GM23338 (cell line): ENCODE data around the gene BRDT. TPM values are rescaled to one million over a fixed set of nuclear protein-coding genes. Genes with fewer than 3 reads are reported as not detected.

Experiments
- ATAC-seq: fragments of 200-7000 bp; cut with Tn5 transposase; 3 replicates; pipeline ENCODE4 v1.9.1; 2020
- DNase-seq: peaks from one replicate; pipeline ENCODE4 v3.0.0-alpha.2; 2015; ENCODE audit warnings: low spot score
- H2AFZ ChIP-seq: fragments of 200-600 bp; sonication (generic); 2 replicates; pipeline ENCODE4 v1.8.0; 2016; ENCODE audit warnings: antibody characterized with exemption, mild to moderate bottlenecking, moderate library complexity
- H3F3A ChIP-seq: fragments of 200-600 bp; sonication (generic); replicated peaks from 2 replicates; pipeline ENCODE4 v1.8.0; 2017; ENCODE audit warnings: antibody characterized with exemption, mixed run types, low read depth
- H3K27ac ChIP-seq: fragments of 200-600 bp; sonication (generic); 2 replicates; pipeline ENCODE4 v1.6.1; 2016; ENCODE audit warnings: low read depth
- H3K27me3 ChIP-seq: fragments of 200-600 bp; sonication (generic); 2 replicates; pipeline ENCODE4 v1.8.0; 2016; ENCODE audit warnings: mild to moderate bottlenecking, mixed run types, moderate library complexity; ENCODE audit not compliant: insufficient read depth
- H3K36me3 ChIP-seq: fragments of 200-600 bp; sonication (generic); 2 replicates; pipeline ENCODE4 v1.8.0; 2016; ENCODE audit warnings: mild to moderate bottlenecking; ENCODE audit not compliant: insufficient read depth
- H3K4me1 ChIP-seq: fragments of 200-600 bp; sonication (generic); 2 replicates; pipeline ENCODE4 v1.8.0; 2016; ENCODE audit warnings: mild to moderate bottlenecking, moderate library complexity; ENCODE audit not compliant: insufficient read depth
- H3K4me2 ChIP-seq: fragments of 200-600 bp; sonication (generic); 2 replicates; pipeline ENCODE4 v1.7.1; 2017; ENCODE audit warnings: mixed run types
- H3K4me3 ChIP-seq: fragments of 200-600 bp; sonication (generic); 2 replicates; pipeline ENCODE4 v1.6.1; 2016; ENCODE audit warnings: mixed run types
- H3K79me2 ChIP-seq: fragments of 200-600 bp; sonication (generic); replicated peaks from 2 replicates; pipeline ENCODE4 v1.8.0; 2017; ENCODE audit warnings: mild to moderate bottlenecking; ENCODE audit not compliant: insufficient read depth
- H3K9me2 ChIP-seq: fragments of 200-600 bp; sonication (generic); 2 replicates; pipeline ENCODE4 v1.8.0; 2017; ENCODE audit not compliant: insufficient read depth
- H4K20me1 ChIP-seq: fragments of 200-600 bp; sonication (generic); replicated peaks from 2 replicates; pipeline ENCODE4 v1.8.0; 2017; ENCODE audit warnings: mild to moderate bottlenecking; ENCODE audit not compliant: insufficient read depth
- H3K27ac Mint-ChIP-seq: 2 replicates; pipeline ENCODE4 v1.8.0; 2020; ENCODE audit warnings: inconsistent platforms, mild to moderate bottlenecking, moderate library complexity, mixed read lengths
- H3K27me3 Mint-ChIP-seq: 3 replicates; pipeline ENCODE4 v1.8.0; 2022; ENCODE audit warnings: low read depth, mild to moderate bottlenecking, moderate library complexity, mixed read lengths, inconsistent platforms; ENCODE audit not compliant: insufficient read depth, poor library complexity
- H3K36me3 Mint-ChIP-seq: 3 replicates; pipeline ENCODE4 v1.8.0; 2021; ENCODE audit warnings: low read depth, mild to moderate bottlenecking, inconsistent platforms, moderate library complexity, mixed read lengths
- H3K4me1 Mint-ChIP-seq: 3 replicates; pipeline ENCODE4 v1.8.0; 2020; ENCODE audit warnings: mild to moderate bottlenecking, inconsistent platforms, mixed read lengths
- H3K4me3 Mint-ChIP-seq: 3 replicates; pipeline ENCODE4 v1.8.0; 2021; ENCODE audit warnings: moderate library complexity, mild to moderate bottlenecking, inconsistent platforms, mixed read lengths
- H3K9me3 Mint-ChIP-seq: 3 replicates; pipeline ENCODE4 v1.8.0; 2020; ENCODE audit warnings: moderate library complexity, mild to moderate bottlenecking, inconsistent platforms, mixed read lengths
- EZH2 ChIP-seq: fragments of 200-600 bp; sonication (generic); IDR thresholded peaks from one replicate; pipeline ENCODE4 v1.8.0; 2017; ENCODE audit warnings: antibody characterized with exemption, mild to moderate bottlenecking, low read depth; ENCODE audit not compliant: unreplicated experiment
- EZH2phosphoT487 ChIP-seq: fragments of 200-600 bp; sonication (generic); IDR thresholded peaks from one replicate; pipeline ENCODE4 v1.8.1; 2018; ENCODE audit warnings: antibody characterized with exemption; ENCODE audit not compliant: unreplicated experiment
- JUNB ChIP-seq: IDR thresholded peaks from one replicate; pipeline ENCODE4 v1.6.1; 2016; ENCODE audit warnings: antibody characterized with exemption; ENCODE audit not compliant: unreplicated experiment
- NANOG ChIP-seq: IDR thresholded peaks from 2 replicates; pipeline ENCODE4 v1.6.1; 2016; ENCODE audit warnings: antibody characterized with exemption, borderline replicate concordance
- polyA plus RNA-seq: library from polyadenylated mRNA; unstranded; fragments of >200 nt; fragmentation: Nextera tagmentation; extraction: Ambion mirVana; gene quantifications from 2 replicates; pipeline ENCODE4 v1.2.1, GENCODE V29; 2016
- total RNA-seq: library from RNA; depleted of rRNA; stranded (reverse); fragments of >200 nt; shearing (Covaris generic); gene quantifications from 2 replicates; pipeline ENCODE4 v1.2.3, GENCODE V29; 2014
- TF ChIP-seq, protein P1 (sequence below): IDR thresholded peaks from 2 replicates; pipeline ENCODE4 v1.6.1; 2016; ENCODE audit warnings: antibody characterized with exemption
- TF ChIP-seq, protein P2 (sequence below): fragments of 250-450 bp; sonication (Bioruptor Pico); IDR thresholded peaks from 2 replicates; pipeline ENCODE4 v1.5.0; 2020; ENCODE audit warnings: mild to moderate bottlenecking, moderate library complexity

The BRDT gene
- total and polyA plus RNA-seq, 2 experiments from 2014 or later, result 0.58 to 0.80 TPM

DNA sequence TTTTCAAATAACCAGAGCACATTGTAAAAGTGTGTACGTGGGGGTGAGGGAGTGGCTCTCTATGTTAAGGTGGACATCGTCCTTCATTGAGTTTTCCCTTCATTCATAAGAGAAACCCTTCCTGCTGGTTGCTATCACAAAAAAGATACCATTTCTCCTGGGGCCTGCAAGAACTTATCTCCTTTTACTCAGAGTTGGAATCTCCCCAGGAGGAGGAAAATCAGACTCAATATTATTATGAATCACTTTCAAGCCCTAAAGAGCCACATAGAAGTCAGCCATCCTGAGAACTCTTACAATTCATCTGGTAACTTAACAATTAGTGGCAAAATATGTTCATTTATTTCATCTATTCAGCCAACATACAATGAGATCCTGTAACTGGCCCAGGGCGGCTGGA, 36.2 kb upstream of the BRDT start:
- H3K79me2 ChIP-seq, result no peaks in the 10 kb centered on the region
- peak overlapping the region; percentile 86; the same call in 1 of the 2 replicates for H2AFZ ChIP-seq
- DNase-seq (no peak), ATAC-seq (no peak)
- H3F3A ChIP-seq, result no peaks in the 10 kb centered on the region
- H3K4me2 ChIP-seq, result no peak overlapping the region
- Mint-ChIP-seq H3K4me1 (peaks cover 15% of the 10 kb centered on the region), H3K36me3 (no peaks in the 10 kb centered on the region), H3K4me3 (no peak overlapping the region), H3K27ac (no peak overlapping the region), H3K9me3 (0 out of 3 replicates have a peak, but pooled peaks cover 3% of the 10 kb centered on the region), H3K27me3 (peaks cover 2% of the 10 kb centered on the region)
- H3K4me1 ChIP-seq, result peaks cover 5% of the 10 kb centered on the region; the same call in 1 of the 2 replicates
- no peak overlapping the region for H3K27ac ChIP-seq
- H3K36me3 ChIP-seq, result no peaks in the 10 kb centered on the region
- H4K20me1 ChIP-seq, result no peaks in the 10 kb centered on the region
- H3K27me3 ChIP-seq, result no peaks in the 10 kb centered on the region
- H3K9me2 ChIP-seq, result no peaks in the 10 kb centered on the region
- H3K4me3 ChIP-seq, result no peak overlapping the region
- TF ChIP-seq, protein P1, sequence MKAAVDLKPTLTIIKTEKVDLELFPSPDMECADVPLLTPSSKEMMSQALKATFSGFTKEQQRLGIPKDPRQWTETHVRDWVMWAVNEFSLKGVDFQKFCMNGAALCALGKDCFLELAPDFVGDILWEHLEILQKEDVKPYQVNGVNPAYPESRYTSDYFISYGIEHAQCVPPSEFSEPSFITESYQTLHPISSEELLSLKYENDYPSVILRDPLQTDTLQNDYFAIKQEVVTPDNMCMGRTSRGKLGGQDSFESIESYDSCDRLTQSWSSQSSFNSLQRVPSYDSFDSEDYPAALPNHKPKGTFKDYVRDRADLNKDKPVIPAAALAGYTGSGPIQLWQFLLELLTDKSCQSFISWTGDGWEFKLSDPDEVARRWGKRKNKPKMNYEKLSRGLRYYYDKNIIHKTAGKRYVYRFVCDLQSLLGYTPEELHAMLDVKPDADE, result no peak
- no peak for TF ChIP-seq EZH2

DNA sequence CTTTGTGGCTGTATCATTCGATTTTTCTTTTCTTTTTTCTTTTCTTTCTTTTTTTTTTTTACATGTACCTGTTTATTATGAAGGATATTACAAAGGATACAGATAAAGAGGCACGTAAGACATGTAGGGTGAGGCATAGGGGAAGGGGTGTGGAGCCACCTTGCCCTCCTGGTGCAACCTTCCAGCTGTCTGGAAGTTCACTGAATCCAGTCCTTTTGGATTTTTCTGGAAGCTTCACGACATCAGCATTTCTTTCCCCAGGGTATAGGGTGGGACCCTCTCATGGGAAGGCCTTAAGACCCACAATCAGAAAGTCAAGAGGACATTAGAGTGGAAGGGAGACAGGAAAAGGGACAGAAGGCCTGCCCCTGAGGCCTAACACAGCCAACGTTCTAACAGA, 33.2 kb upstream of the BRDT start:
- Mint-ChIP-seq H3K27me3 (peaks cover 2% of the 10 kb centered on the region), H3K27ac (0 out of 2 replicates have a peak overlapping the region, but pooled peaks have one; percentile 31), H3K4me3 (no peak overlapping the region), H3K4me1 (peaks cover 15% of the 10 kb centered on the region), H3K36me3 (no peaks in the 10 kb centered on the region), H3K9me3 (0 out of 3 replicates have a peak, but pooled peaks cover 3% of the 10 kb centered on the region)
- no peaks in the 10 kb centered on the region for H3F3A ChIP-seq
- H3K9me2 ChIP-seq, result no peaks in the 10 kb centered on the region
- no peaks in the 10 kb centered on the region for H3K27me3 ChIP-seq
- H3K4me3 ChIP-seq, result no peak overlapping the region
- H3K36me3 ChIP-seq, result no peaks in the 10 kb centered on the region
- no peaks in the 10 kb centered on the region for H3K79me2 ChIP-seq
- H3K4me2 ChIP-seq, result no peak overlapping the region
- no peak for TF ChIP-seq JUNB
- no peak for TF ChIP-seq NANOG
- TF ChIP-seq EZH2phosphoT487, result no peak
- TF ChIP-seq, protein P2, sequence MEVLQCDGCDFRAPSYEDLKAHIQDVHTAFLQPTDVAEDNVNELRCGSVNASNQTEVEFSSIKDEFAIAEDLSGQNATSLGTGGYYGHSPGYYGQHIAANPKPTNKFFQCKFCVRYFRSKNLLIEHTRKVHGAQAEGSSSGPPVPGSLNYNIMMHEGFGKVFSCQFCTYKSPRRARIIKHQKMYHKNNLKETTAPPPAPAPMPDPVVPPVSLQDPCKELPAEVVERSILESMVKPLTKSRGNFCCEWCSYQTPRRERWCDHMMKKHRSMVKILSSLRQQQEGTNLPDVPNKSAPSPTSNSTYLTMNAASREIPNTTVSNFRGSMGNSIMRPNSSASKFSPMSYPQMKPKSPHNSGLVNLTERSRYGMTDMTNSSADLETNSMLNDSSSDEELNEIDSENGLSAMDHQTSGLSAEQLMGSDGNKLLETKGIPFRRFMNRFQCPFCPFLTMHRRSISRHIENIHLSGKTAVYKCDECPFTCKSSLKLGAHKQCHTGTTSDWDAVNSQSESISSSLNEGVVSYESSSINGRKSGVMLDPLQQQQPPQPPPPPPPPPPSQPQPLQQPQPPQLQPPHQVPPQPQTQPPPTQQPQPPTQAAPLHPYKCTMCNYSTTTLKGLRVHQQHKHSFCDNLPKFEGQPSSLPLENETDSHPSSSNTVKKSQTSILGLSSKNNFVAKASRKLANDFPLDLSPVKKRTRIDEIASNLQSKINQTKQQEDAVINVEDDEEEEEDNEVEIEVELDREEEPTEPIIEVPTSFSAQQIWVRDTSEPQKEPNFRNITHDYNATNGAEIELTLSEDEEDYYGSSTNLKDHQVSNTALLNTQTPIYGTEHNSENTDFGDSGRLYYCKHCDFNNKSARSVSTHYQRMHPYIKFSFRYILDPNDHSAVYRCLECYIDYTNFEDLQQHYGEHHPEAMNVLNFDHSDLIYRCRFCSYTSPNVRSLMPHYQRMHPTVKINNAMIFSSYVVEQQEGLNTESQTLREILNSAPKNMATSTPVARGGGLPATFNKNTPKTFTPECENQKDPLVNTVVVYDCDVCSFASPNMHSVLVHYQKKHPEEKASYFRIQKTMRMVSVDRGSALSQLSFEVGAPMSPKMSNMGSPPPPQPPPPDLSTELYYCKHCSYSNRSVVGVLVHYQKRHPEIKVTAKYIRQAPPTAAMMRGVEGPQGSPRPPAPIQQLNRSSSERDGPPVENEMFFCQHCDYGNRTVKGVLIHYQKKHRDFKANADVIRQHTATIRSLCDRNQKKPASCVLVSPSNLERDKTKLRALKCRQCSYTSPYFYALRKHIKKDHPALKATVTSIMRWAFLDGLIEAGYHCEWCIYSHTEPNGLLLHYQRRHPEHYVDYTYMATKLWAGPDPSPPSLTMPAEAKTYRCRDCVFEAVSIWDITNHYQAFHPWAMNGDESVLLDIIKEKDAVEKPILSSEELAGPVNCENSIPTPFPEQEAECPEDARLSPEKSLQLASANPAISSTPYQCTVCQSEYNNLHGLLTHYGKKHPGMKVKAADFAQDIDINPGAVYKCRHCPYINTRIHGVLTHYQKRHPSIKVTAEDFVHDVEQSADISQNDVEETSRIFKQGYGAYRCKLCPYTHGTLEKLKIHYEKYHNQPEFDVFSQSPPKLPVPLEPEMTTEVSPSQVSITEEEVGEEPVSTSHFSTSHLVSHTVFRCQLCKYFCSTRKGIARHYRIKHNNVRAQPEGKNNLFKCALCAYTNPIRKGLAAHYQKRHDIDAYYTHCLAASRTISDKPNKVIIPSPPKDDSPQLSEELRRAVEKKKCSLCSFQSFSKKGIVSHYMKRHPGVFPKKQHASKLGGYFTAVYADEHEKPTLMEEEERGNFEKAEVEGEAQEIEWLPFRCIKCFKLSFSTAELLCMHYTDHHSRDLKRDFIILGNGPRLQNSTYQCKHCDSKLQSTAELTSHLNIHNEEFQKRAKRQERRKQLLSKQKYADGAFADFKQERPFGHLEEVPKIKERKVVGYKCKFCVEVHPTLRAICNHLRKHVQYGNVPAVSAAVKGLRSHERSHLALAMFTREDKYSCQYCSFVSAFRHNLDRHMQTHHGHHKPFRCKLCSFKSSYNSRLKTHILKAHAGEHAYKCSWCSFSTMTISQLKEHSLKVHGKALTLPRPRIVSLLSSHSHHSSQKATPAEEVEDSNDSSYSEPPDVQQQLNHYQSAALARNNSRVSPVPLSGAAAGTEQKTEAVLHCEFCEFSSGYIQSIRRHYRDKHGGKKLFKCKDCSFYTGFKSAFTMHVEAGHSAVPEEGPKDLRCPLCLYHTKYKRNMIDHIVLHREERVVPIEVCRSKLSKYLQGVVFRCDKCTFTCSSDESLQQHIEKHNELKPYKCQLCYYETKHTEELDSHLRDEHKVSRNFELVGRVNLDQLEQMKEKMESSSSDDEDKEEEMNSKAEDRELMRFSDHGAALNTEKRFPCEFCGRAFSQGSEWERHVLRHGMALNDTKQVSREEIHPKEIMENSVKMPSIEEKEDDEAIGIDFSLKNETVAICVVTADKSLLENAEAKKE (CRISPR knock-in tag), result no peak
- H3K27ac ChIP-seq, result no peak overlapping the region
- peaks cover 5% of the 10 kb centered on the region; the same call in 1 of the 2 replicates for H3K4me1 ChIP-seq
- no peak for ATAC-seq
- peak overlapping the region; percentile 78; the same call in 1 of the 2 replicates for H2AFZ ChIP-seq
- no peaks in the 10 kb centered on the region for H4K20me1 ChIP-seq
- no peak for DNase-seq
